ENCODE measurements around the gene SEPTIN10.
"Not testable (repeated sequence)": the region's sequence is repeated elsewhere in the genome, so short reads cannot be mapped to it uniquely, and the experiment has no call there.

SEPTIN10 gene

DNA sequence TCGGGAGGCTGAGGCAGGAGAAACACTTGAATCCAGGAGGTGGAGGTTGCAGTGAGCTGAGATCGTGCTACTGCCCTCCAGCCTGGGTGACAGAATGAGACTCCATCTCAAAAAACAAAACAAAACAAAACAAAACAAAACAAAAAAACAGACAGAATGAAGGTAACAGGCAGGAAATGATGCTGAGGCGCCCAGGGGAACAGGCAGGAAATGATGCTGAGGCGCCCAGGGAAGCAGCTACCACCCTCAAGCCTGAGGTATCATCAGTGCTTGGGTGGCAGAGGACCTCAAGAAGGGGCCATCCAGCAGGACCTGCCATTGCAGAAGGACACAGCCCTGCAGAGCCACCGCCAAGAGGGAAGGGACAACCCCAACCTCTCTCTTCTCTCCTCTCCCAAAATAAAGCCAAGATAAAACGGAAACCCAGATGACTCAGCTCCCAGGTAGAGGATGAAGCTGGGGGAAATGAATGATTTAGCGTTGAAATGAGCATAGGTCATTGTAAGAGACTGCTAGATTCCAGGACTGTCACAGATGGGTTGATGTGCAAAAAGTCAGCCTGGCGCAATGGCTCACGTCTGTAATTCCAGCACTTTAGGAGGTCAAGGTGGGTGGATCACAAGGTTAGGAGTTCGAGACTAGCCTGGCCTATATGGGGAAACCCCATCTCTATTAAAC lies 19.7 kb upstream of the SEPTIN10 start:
- DNase-seq = no peak

DNA sequence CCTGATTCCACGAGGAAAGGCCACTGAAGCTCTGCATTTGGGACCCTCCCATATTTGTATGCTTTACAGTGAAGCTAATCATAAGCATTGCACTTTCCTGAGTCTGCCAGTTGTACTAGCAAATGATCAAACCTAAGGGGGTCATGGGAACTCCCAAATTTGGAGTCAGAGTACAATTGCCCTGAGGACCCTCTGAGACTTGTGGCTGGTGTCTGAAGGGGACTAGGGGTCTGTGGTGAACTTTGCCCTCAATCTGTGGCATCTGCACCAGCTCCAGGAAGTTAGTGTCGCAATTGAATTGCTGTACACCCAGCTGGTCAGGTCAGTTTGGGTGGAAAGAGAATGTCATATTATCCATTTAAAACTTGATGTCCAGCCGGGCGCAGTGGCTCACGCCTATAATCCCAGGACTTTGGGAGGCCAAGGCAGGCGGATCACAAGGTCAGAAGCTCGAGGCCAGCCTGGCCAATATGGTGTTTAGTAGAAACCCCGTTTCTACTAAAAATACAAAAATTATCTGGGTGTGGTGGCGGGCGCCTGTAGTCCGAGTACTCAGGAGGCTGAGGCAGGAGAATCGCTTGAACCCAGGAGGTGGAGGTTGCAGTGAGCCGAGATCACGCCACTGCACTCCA lies 18.5 kb upstream of the SEPTIN10 start:
- DNase-seq = no peak

DNA sequence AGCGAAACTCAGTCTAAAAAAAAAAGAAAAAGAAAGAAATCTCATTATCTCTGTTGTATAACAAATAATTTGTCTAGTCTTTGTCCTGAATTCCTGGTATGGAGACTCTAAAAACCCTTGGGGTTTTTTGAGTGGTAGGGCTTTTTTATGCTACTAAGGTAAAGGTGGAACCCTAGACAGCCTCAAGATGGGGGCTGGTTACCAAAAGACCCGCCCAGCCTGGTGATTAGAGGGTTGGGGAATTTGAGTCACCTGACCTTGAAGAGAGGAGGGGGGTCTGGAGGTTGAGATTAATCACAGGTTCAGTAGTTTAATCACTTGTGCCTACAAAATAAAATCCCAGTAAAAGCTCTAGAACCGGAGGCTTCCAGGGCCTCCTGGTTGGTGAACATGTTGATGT lies 18.0 kb upstream of the SEPTIN10 start:
- DNase-seq = no peak

DNA sequence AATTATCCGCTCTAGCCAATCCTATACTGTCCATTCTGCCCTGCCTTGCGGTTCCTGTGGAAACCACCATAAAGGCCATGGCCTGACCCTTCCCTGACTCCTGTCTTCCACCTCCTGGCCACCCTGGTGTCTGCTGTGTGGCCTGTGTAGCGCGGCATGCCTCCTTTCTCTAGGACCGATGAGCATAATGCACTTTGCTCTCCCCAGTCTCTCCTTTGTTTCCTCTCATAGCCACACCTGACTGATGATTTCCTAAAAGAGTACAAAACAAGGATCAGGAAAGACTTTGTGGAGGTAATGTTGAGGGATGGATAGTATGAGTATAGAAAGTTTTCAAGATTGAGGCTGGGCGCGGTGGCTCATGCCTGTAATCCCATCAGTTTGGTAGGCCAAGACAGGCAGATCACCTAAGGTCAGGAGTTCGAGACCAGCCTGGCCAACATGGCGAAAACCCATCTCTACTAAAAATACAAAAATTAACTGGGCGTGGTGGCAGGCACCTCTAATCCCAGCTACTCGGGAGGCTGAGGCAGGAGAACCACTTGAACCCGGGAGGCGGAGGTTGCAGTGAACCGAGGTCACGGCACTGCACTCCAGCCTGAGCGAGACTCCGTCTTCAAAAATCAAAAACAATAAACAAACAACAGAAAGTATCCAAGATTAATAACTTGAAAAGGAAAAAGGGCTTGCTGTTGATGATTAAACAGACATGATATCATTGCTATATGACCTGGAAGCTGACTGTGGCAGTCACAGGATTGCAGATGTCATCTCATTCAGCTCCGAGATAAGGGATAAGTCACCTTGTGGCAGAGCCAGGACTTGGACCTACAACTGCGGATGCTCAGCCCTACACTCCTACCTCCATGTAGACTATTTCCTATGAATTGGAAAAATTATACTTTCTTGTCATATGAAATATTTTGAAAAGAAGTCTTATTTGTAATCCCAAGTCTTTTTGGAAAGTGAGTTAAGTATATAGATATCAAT lies 17.0 kb upstream of the SEPTIN10 start:
- no peak for DNase-seq

DNA sequence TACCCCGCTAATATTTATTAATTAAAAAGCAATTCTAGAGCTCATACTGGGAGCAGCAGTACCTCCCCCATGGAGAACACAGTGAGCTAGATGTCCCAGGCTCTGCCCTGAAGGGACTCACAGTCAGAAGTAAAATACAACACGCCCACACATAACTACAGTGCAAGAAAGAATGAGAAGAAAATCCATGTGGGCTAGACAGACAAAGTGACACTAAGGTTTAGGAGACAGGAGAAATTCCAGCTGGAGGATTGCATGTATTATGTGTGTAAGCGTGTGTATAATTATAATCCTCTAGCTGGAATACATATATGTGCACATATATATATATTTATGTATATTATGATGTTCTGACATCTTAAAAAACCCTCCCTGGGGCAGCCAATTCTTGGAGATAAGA lies 16.1 kb upstream of the SEPTIN10 start:
- DNase-seq = no peak

DNA sequence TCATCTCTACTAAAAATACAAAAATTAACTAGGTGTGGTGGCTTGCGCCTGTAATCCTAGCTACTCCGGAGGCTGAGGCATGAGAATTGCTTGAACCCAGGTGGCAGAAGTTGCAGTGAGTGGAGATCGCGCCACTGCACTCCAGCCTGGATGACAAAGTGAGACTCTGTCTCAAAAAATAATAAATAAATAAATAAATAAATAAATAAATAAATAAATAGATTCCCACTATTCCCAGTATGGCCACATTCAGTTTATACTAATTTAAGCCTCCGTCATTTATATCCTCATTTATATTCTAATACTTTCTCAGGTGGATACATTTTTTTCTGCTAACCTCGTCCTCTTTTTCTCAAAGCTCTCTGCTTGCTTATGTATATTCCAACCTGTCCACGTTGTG lies 14.6 kb upstream of the SEPTIN10 start:
- not testable (repeated sequence) for DNase-seq

DNA sequence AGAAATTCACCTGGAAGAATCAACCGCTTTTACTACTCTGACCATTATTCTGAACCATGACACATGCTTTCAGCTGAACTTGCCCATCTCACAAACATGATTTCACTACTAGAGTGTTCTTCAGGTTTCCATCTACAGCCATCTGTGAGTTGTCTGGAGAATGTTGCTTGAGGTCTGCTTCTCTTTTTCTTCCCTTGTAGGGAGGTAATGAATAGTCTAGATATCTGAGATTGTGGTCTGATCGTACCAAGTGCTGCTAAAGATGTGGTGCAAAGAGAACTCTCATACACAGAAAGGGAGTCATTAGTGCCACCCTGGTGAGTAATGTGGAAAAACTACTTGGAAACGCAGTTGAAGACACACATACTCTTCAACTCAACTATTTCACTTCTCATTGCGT lies 10.6 kb upstream of the SEPTIN10 start:
- no peak for DNase-seq

DNA sequence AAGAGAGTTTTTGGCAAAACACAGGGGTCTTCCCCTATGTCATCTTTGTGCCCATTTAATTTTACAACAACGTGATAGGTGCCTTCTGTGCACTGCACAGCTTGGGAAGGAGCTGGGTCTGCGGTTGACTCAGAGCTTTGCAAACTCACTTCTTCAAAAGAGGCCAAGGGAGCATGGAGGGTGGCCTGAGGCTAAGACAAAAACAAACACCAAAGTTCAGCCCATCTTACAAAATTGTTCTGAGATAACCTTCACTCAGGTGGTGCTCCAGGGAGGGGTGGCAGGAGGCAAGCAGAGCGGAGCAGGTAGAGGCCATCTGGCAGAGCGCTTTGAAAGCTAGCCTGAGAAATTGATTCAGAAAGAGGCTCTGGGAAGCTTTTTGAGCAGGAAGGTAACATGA lies 10.2 kb upstream of the SEPTIN10 start:
- no peak for DNase-seq

DNA sequence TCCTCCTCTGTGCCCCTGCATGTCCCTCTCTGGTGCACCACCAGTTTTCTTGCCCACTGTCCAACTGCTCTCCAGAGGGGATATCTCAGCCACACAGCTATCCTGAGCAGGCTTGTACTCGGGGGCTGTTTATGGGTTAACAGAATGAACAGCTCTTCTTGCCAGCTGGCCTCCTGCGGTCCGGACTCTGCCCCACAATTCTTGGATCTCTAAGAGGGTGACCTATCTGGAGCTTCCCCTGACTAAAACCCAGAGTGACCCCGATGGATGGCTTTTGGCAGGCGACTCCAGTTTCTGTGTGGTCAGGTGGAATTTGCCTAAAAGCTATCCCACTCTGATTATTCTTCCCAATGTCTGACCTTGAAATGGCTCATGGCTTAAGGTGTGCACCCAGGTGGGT lies 9.5 kb upstream of the SEPTIN10 start:
- DNase-seq = no peak

DNA sequence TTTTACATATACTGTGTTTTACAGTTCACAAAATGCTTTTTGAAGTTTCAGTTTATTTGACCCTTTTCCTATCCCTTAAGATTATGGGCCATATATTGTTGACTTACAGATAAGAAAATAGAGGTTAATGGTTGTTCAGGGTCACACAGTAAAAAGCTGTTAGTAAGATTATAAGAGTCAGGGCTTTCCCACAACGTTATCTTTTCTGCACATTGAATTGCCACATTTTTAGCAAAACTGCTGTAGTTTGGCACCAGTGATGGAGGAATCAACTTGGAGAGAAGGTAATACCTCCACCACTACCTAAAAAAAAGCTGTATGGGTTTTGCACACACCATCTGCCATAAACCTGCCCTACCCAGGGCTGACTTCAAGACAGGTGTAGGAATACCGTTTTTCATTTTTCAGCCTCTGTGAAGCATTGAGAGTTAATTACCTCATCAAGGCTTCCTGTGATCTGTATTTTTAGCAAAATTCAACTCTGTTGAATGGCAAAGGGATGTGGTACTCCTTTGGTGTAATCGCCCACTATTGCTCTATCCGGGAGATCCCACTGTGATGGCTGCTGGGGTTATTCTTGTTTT lies 5.4 kb upstream of the SEPTIN10 start:
- no peak for DNase-seq

DNA sequence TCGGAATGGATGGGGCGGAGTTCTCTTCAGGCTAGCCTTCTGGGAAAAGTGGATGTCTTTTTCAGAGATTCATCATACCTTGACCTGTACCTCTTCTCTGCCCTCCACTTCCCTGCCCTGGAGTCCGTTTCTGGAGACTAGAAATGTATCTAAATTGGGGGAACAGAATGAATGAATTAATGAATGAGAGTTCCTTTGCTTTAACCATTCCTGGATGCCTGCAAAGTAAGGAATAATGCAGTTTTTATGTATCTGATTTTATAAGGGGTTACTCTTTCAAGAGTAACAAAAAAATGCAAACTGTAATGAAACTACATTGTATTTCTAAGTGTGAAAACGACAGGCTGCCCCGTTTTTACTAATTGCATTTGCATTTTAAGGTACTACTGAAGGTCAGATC lies 2.4 kb upstream of the SEPTIN10 start:
- DNase-seq = no peak

DNA sequence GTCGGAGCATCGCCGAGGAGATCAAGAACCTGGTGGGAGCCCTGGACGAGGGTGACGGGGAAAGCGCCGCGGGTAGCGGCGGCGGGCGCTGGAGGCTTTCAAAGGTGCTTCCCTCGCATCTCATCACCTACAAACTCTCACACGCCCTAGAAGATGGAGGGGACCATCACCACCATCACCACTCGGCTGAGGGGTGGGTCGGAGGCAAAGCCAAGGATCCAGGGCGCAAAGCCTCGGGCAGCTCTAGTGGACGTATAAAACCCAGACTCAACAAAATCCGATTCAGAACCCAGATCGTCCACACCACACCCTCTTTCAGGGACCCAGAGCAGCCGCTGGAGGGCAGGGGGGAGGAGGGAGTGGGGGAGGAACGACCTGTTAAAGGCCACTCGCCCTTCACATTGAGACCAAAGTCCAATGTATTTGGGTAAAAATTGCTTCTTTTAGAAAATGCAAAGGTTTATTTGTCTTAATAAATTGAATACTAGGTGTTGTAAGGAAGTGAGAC lies 1.9 kb upstream of the SEPTIN10 start:
- no peak for DNase-seq

DNA sequence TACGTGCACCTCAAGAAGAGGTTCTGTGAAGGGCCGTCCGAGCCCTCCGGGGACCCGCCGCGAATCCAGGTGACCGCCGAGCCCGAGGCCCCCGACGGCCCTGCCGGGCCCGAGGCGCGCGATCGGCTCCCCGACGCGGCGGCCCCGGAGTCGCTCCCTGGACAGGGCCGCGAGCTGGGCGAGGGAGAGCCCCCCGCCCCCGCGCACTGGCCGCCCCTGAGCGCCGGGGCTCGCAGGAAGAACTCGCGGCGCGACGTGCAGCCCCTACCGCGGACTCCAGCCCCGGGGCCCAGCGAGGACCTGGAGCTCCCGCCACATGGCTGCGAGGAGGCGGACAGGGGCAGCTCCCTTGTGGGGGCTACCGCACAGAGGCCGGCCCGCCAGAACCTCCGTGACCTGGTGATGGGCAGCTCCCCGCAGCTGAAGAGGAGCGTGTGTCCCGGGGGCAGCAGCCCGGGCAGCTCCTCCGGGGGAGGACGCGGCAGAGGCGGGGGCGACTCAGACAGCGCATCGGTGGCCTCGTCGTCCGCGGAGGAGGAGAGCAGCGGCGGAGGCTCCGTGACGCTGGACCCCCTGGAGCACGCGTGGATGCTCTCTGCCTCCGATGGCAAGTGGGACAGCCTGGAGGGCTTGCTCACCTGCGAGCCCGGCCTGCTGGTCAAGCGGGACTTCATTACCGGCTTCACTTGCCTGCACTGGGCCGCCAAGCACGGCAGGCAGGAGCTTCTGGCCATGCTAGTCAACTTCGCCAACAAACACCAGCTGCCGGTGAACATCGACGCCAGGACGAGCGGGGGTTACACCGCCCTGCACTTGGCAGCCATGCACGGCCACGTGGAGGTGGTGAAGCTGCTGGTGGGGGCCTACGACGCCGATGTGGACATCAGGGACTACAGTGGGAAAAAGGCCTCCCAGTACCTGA lies 1.2 kb upstream of the SEPTIN10 start:
- no peak for DNase-seq

DNA sequence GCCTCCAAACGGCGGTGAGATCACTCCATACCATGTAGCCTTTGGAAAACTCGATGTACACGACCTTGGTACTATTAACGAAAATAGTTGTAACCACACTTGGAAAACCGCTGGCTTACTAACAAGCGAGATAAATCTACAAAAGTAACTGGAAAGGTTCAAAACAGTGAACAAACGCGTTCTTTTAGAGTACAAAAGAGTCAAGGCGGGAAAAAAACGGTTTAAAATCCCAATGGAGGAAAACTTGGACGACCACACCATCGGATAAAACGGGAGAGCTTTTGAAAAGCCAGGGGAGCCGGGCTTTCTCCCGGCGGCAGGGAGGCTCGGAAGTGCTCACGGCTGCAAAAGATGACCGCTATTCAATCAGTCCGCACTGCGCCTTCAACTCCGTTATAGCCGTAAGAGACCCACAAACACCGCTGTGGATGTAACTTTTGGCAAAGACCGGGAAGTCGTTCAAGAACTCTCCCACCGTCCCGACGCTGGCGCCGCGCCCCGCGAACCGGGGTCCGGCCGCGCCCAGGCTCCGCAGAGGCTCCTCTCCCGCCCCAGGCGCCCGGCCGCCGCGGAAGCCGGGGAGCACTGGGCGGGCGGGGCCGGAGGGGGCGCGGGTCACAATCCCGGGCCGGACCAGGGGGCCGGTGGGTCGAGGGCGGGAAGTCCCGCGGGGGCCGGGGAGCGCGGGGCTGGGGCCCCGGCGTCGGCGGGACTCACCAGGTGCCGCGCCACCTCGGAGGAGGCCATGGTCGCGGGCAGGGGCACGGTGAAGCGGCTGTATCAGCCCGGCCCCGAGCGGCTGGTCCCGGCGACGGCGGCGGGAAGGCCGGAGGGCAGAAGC lies 465 bp downstream of the SEPTIN10 start:
- no peak for DNase-seq

DNA sequence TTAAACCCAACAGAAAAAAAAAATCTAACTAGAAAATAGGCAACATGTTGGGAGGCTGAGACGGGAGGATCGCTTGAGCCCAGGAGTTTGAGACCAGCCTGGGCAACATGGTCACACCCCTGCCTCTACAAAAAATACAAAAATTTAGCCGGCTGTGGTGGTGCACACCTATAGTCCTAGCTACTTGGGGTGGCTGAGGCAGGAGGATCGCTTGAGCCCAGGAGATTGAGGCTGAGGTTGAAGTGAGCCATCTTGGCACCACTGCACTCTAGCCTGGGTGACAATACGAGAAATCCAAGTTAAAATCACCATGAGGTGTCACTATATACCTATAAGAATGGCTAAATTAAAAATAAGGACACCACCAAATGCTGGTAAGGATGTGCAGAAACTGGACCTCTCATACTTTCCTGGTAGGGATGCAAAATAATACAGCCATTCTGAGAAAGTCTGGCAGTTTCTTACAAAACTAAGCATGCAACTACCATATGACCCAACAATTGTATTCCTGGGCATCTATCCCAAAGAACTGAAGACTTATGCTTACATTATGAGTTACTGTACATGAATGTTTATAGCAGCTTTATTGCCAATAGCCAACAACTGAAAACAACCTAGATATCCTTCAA lies 2.2 kb downstream of the SEPTIN10 start:
- no peak for DNase-seq

DNA sequence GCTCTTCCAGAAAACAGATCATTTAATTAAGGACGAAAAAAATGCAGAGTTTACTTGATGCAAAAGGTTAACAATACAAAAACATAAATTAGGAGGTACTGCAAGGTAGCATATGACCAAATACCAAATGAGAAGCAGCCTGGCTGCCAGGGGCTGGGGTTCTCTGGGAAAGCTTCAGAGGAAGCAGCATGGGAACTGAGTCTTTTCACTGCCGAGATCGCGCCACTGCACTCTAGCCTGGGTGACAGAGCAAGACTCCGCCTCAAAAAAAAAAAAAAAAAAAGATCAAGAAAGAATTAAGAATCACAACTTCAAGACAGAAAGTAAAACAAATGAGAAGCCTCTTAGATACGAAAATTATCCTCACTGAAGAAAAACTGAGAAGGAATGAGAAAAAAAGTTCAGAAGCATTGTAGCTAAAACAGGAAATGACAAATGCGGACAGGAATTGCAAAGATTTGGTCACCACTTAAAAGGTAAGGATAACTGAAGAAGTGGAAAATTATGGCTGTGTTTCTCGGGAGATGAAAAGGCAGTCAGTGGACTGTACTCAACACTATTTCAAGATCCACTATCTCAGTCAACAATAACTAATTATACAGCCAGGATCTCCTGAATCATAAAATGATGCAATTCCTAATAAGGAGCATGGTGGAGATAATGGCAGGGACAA lies 4.3 kb downstream of the SEPTIN10 start:
- no peak for DNase-seq

DNA sequence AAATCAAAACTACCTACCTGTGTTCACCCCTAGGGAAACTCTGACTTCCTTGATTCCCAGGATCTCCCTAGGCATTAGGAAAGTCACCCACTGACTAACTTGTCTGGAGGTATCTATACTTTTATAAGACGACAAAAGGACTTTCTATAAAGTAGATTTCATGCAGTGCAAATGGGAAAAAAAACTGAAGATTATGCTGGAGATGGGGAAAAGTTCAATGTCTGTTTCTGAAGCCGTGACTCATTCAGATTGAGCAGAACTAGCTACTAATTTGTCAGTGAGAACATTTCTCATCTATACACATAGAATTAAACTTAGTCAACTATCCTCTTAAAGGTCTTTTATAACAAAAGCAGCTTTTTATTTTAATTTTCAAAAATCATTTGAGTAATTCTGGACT lies 6.0 kb downstream of the SEPTIN10 start:
- no peak for DNase-seq

DNA sequence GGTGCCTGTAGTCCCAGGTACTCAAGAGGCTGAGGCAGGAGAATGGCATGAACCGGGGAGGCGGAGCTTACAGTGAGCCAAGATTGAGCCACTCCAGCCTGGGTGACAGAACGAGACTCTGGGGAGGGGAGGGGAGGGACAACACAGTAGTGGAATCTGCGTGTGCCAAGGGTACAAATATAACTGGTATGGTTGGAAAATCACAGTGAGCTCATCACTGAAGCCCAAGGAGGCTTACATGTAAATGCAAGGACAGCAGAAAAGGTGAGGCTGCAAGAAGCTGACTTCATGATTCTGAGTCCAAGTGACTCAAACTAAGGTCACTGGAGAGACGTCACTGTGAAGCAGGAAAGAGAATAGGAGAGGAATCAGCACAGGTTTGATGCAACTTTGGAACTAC lies 9.2 kb downstream of the SEPTIN10 start:
- DNase-seq = no peak

DNA sequence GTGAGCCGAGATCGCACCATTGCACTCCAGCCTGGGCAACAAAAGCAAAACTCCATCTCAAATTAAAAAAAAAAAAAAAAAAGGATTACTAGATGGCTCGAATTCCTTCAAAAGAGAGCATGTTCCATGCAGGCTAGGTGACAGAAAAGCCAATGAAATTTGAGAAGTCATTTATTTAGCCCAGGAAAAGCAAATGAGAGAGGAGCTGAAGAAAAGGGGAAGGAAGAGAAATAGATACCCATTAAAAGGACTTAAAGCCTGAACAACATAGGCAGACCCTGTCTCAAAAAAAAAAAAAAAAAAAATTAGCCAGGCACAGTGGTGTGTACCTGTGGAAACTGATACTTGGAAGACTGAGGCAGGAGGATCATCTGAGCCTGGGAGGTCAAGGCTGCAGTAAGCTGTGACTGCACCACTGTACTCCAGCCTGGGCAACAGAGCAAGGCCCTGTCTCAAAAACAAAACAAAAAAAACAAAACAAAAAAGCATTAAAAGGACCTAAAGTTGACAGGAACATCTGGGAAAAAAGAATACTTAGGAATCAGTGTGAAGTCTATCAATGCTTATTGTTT lies 11.1 kb downstream of the SEPTIN10 start:
- no peak for DNase-seq

DNA sequence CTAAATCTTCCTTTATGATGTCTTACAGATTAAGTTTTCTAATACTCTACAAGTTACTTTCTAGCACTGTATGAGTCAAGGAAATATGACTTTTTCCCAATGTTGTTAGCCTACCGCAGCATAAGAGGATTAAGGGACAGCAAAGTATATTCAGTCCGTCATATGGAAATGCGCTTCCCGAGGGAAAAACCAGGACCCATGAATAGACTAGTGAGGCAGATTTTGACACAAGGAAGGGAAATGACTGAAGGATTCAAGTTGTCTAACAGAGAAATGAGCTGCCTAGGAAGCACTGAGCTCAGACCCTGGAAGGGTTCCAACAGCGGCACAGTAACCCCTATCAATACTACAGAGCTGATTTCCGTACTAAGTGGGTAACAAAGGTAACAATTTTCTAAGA lies 12.0 kb downstream of the SEPTIN10 start:
- no peak for DNase-seq
